Left kidney (tissue), 2 donors: Measurements from ENCODE around the gene FBXL7. TPM values are rescaled to one million over a fixed set of nuclear protein-coding genes. Genes with fewer than 3 reads are reported as not detected.

Experiments
- DNase-seq: peaks from one replicate; pipeline ENCODE4 v3.0.0-alpha.2; 2013
- polyA plus RNA-seq: library from polyadenylated mRNA; unstranded; fragments of 120-200 nt; gene quantifications from one replicate; pipeline ENCODE4 v1.2.1, GENCODE V29; 2013; ENCODE audit not compliant: insufficient read length

The FBXL7 gene
- polyA plus RNA-seq, 1 donor: 29.8 TPM

DNA sequence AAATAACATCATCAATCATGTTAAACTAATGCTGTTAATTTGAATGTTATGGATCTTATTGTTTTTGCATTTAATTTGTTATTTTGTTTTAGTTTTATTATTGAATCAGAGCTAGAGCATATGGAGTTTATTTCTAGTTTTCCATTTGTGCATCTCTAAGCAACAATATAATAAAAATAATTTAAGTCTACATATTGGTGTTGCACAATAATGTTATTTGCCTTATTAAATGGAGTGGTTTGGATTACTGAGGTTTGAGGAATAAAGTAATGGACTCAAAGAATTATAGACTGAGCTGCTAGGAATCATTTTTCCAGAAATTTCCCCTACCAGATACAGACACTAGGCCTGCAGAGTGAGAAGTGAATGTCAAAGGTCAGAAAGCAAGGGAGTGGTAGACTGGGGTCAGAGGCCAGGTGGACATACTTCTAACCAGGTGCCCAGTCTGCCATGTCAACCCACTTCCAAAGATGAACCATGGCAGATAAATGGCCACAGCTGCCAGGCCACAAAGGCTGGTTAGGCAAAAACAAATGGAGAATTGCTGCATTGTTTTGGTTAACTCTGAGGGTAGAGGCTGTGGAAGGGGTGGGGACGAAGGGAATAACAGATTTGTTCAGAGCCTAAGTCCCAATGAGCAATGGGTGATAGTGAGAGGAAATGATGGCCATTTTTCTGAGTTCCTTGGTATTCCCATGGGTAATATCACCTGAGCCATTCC is 113.1 kb downstream of the FBXL7 start:
- no peak for DNase-seq

DNA sequence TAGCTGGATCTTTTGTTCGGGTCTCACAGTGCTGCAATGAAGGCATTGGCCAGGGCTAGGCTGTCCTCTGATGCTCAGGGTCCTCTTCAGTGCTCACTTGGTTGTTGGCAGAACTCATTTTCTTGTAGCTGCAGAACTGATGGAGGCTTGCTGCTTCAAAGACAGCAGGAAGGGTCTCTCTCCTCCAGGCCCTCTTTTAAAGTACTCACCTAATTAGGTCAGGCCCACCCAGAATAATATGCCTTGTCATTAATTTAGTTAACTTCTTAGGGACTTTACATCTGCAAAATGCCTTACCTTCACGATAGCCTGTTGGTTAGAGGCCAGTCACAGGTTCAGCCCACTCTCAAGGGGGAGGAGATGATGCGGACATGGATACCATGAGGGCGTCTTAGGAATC is 114.7 kb downstream of the FBXL7 start:
- no peak for DNase-seq

DNA sequence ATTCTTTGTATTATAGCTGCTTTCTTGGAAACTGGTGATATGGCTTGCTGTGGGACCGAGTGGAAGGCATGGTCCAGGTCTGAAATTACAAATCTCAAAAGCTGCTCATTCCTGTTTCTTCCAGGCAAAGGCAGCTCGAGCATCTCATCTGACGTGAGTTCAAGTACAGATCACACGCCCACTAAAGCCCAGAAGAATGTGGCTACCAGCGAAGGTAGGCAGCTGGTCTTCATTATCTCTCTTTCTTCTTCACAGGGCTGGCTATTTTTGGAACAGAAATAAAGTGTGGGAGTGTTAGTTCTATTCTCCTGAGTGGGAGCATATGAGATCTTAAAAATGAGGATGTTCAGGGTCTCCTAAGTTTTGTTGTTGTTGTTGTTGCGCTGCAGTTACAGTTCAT is 115.9 kb downstream of the FBXL7 start:
- no peak for DNase-seq

DNA sequence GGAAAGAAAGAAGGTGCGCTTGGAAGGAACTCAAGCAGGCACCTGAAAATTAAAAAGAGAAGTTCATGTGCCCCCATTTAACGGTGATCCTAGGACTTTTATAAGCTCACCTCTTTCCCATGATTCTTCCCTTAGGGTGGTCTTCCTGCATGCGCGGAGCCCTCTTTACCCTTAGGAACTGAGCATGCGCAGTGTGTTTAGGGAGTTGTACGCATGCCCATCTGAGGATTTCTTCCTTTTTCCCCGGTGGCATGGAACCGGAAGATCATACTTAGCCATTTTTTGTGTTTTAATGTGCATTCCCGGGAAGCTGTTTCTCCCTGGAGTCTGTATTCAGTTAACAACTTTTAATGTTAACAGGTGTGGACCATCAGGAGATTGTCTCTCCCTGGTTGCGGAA is 119.0 kb downstream of the FBXL7 start:
- DNase-seq: no peak

DNA sequence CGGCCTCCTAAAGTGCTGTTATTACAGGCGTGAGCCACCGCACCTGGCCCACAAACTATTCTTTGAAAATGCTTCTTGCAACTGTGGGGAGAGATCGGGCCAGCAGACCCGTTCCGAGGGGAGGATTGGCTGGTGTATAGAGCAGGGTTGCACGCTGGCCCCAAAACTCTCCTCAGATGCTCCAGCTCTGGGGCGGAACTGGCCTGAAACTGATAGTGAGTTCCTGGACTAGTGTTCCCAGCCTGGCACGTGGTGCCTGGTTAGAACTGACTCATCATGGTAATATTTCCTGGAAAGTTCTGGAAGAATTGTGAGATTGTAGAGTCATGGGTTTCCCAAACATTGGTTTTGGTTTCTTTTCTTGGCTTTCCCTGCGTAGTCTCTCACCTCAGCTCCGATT is 120.5 kb downstream of the FBXL7 start:
- no peak for DNase-seq

DNA sequence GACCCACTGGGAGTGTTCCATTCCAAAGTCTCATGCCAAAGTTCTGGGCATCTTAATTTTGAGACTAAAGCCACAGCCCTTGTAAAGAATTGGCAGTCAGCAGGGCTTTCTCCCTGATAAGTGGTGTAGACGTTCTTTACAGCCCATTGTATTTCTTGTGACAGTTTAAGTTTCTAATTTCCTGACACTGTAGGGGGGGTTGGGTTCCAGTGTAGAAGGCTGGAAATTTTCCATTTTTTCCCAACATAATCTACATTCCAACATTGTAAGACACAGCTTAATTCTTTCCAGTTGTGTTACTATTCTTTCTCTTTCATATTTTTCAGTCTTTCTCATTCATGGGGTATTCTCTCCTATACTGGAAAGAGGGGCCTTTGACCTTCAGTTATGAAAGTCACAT is 121.1 kb downstream of the FBXL7 start:
- no peak for DNase-seq

DNA sequence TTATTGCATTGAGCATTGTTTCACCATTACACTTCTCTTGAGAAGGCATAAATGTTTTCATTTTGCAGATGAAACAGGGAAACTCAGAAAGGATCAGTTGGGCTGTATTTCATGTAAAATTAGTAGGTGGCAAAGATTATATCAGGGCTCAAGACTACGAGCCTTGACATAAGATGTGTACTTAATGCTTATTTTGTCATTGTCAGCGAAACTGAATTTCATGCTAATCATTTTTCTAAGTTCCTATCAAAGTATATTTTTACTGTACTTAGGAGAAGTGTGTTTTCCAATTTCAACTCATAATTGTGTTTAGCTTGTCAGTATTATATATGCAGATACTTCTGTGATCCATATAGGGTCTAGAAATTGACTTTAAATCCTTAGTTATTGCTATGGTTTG is 123.8 kb downstream of the FBXL7 start:
- no peak for DNase-seq

DNA sequence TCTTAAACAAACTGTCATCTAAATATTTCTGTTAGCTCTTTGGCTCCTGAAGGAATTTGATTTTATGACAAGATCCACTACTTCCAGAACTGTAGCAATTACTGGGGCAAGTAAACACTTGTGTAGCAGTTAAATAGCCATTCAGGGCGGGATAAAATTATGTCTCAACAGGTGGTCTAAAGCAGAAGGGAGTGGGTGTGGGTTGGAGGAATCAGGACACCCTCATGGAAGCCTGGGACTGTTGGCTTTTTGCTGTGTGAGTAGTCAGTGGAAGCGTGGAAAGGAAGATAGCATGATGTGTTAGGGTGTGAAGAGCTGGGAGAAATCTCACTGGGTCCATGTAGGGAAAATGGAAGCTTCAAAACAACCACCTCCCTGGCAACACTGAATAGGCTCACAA is 127.1 kb downstream of the FBXL7 start:
- DNase-seq: no peak

DNA sequence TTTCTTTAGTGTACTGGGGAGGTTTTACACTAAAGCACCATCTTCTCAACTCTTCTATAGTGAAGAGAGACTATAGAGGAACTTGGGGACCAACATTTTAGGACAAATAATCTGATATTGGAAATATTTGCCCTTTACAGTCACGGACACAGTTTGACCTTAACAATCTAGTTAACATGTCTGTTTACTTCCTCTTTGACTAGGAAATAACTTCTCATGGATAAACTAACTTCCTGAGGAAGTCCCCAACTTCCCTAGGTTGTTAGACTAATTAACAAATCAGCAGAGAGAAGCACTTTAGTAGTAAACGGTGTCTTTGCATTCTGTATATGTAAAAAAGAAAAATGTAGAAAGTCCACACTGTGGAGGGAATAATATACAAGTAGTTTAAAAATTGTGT is 127.7 kb downstream of the FBXL7 start:
- no peak for DNase-seq

DNA sequence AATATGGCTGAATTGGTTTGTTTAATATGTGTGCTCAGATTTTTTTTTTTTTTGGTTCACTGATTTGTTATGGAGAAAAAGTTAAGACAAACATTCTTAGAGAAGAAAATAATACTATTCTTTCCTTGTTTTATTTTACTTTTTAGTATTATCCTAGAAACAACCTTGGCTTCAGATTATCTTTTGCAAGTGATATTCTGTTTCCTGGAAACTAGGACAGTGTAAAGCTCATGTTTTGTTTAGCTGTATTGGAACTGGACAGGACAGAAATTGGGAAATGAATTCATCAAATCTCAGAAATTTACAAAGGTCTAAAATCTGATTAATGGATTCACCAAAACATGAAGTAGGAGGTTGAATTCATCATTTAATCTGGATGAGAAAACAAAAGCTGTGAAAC is 130.5 kb downstream of the FBXL7 start:
- no peak for DNase-seq

DNA sequence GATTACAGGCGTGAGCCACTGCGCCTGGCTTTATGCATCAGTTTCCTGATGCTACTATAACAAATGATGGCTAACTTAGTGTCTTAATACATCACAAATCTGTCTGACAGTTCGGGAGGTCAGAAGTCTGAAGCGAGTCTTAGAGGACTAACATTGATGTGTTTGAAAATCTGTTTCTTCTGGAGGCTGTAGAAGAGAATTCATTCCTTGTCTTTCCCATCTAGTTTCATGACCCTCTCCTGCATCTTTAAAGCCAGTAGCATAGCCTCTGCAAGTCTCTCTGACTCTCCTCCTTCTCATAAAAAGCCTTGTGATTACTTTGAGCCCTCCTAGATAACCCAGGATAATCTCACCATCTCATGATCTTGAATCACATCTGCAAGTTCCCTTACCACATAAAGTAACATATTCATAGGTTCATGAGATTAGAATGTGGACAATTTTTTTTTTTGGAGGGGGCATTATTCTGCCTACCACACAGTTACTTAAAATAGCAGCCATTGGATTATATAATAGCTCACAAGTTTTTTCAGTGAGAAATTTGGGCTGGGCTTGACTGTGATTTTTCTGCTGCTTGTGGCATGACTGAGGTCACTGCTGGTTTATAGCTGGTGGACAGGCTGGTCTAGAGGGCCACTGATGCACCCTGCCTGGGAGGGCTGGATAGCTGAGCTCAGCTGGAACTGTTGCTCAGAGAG is 134.8 kb downstream of the FBXL7 start:
- no peak for DNase-seq

DNA sequence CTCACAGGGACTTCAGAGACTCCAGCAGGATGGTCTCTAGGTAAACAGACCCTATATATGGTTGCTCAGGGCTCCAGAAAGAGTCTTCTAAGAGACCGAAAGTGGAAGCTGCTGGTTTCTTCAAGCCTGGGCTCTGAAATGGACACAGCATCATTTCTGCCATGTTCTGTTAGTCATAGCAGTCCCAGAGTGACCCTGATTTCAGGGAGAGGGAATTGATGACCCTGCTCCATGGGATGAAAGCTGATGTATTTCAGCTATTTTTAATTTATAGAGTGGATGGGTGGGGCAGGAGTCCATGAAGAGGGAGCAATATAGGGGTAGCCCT is 135.3 kb downstream of the FBXL7 start:
- DNase-seq: no peak

DNA sequence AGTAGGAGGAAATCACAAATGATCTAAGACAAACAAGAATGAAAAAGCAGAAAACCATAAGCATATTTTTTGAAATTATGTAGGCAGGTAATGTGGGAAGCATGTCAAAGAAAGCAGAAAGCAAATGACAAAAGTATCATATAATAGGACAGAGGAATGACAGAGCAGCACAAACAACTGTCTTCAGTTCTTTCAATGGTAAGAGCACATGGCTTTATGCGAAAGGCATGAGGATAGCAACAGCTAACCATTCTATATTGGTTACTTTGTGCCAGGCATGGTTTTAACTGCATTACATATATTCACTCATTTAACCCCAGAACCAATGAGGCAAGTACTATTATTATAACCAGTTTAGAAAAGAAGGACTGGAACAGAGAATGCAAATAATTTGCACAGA is 137.4 kb downstream of the FBXL7 start:
- DNase-seq: no peak

DNA sequence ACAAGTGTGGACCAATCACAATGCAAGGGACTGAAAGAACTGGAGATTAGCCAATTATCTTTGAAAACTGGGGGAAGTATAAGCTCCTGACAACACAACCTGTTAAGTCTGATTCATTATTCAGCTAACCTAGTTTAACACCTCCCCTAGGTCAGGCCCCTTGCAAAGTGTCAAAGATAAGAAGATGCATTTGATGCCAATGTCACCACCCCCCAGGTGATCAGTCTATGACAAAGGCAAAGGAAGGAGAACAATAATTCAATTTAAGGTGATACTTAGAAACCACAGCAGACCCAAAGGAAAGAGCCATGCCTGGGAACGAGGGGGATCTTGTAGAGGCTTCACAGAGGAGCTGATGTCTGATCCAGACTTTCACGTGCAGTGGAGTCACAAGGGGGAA is 137.9 kb downstream of the FBXL7 start:
- no peak for DNase-seq

DNA sequence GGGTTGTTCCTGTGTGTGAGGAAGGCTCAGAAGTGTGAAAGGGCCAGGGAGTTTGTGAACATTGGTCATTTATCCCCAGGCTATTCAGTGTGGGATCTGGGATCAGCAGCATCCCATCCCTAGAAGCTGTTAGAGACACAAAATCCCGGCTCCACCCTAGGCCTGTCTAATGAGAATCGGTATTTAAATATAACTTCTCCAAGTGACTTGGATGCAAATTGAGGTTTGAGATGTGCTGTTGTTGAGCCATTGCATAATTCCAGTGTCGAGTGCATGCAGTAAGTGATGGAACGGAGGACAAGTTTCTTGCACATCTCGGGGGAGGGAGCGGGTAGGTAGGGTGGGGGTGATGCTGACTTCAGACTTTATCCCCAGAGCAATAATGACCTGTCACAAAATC is 138.3 kb downstream of the FBXL7 start:
- DNase-seq: no peak

DNA sequence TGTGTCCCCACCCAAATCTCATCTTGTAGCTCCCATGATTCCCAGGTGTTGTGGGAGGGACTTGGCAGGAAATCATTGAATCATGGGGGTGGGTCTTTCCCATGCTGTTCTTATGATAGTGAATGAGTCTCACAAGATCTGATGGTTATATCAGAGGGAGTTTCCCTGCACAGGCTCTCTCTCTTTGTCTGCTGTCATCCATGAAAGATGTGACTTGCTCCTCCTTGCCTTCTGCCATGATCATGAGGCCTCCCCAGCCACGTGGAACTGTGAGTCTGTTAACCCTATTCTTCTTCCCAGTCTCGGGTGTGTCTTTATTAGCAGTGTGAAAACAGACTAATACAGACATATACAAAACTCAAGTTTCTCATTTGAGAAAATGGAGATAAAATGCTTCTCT is 139.3 kb downstream of the FBXL7 start:
- DNase-seq: no peak

DNA sequence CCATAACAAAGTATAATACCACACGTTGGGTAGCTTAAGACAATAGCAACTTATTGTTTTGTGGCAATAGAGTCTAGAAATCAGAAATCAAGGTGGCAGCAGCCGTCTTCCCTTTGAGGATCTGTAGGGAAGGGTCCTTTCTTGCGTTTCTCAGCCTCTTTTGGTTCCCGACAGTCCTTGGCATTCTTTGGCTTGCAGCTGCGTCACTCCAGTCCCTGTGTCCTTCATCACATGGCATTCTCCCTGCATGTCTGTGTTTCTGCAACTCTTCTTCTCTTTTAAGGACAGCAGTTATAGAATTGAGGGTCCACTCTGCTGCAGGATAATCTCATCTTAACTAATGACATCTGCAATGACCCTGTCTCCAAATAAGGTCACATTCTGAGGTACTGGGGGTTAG is 140.1 kb downstream of the FBXL7 start:
- no peak for DNase-seq

DNA sequence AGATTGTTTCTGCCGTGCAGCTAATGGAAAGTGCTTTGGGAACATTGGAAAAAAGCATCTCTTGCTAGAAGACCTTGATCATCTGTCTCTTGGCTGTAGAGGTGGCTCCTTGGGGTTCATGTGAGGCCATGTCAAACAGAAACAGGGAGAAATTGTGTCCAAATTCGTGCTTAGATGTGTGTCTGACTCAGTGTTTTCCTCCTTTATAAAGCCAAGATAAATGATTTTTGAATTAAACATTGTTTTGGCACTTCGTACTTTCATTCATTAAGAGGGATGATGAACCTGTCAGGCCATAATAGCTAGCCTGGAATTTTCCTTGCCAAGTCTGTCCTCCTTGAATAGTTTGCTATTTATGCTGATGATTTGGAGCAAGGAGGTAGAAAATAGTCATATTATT is 143.8 kb downstream of the FBXL7 start:
- DNase-seq: no peak

DNA sequence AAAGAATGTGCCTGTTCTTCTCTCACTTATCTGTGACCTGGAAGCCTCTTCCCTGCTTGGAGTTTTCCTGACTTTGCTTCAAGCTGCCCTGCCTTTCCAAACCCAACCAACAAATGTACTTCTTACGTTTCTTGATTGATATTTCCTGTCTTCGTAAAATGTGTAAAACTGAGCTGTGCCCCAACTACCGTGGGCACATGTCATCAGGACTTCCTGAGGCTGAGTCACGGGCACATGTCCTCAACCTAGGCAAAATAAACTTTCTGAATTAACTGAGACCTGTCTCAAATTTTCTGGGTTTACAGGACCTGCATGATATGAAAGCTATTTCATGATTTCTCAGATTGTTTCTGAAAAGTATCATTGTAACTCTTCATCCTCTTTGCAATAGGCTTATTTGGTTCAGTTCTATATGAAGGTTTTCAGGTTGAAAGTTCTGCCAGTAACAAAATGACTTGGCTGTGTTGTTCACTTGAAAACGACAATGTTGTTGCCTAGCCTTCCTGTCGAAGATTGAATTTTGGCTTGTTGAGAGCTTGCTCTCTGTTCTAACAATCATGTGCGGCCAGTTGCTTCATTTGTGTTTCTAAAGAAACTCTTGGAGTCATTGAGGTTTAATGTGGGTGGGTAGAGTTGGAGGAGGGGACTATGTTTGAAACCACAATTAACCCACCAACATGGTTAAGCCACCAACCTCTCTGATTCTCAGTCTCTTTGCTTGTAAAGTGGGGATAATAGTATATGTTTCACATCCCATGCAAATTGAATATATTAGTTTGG is 145.6 kb downstream of the FBXL7 start:
- no peak for DNase-seq

DNA sequence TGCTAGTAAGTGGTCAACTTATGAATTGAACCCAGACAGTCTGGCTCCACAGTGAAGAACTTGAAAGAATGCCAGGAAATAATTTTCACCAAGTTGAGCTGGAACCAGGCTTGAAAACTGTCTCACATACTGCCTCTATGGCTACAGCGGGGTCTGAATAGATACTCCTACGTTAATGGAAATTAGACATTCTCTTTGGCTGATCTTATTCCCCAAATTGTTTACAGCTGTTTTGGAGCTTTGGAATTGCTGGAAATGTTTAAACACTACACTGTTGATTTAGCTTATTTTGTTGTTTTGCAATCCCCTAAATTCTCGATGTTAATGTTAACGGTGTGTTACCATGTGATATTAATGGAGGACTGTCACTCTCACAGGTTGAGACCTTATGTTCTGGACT is 146.4 kb downstream of the FBXL7 start:
- no peak for DNase-seq

DNA sequence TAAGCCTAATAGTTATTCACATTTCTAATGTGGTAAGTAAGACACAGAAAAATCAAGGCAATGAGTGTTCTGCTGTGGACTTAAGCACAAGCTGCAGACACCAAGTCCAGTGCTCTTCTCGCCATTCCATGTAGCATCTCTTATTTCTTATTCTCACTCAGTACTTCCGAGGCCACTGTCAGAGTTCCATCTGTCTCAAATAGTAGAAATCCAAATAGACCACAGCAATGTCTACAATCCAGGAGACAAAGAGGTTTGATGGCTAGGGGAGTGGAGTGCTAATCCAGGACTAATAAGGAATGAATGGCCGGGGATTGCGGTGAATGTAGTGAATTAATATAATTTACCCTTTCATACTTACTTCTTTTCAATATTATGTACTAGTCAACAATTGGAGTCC is 147.3 kb downstream of the FBXL7 start:
- DNase-seq: no peak

DNA sequence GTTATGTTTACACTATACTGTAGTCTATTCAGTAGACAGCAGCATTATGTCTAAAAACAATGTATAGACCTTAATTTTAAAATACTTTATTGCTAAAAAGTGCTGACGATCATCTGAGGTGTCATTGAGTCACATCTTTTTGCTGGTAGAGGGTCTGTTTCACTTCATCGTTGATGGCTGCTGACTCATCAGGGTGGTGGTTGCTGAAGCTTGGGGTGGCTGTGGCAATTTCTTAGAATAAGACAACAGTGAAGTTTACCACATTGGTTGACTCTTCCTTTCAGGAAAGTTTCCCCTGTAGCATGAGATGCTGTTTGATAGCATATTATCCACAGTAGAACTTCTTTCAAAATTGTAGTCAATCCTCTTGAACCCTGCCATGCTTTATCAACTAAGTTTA is 150.3 kb downstream of the FBXL7 start:
- DNase-seq: no peak

DNA sequence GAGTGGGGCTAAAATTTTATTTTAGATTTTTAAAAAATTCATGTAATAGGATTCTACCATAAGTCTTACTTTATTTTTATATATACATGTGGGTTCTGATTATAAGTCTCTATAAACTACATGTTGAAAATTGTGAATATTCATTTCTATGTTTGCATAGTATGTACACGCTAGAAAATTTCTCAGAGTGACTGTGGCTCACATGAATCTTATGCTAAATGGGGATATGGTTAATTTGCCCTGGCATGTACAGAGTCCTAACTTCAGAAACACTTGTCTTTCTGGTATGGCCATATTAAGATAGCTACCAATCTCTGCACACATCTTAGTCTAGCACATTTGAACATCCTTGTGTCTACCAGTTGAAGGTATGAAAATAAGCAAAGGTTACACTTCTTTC is 154.8 kb downstream of the FBXL7 start:
- DNase-seq: no peak

DNA sequence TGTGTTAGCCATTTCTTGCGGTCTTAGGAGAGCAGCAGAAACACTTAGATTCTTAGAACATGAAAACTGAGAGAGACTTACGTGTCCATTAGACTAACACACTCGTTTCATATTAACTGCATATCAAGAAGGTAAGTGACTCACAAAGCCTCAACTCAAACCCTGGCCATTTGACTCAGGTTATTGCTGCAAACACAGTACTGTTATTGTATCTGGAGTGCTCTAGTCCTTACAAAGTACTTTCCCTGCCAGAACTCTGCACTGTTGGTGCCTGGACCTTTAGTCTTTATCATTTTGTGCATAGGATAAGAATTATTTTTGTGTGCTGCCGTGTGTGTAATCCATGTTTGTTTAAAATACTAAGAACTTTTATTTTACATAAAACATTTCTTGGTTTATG is 155.7 kb downstream of the FBXL7 start:
- no peak for DNase-seq
